Skeletal muscle tissue (tissue), 4 donors: ENCODE data around the gene SLC34A3. TPM values are rescaled to one million over a fixed set of nuclear protein-coding genes. Genes with fewer than 3 reads are reported as not detected.
"Not testable (repeated sequence)": the region's sequence is repeated elsewhere in the genome, so short reads cannot be mapped to it uniquely, and the experiment has no call there.

Experiments
- H3K27ac ChIP-seq: one replicate; pipeline ENCODE4 v1.7.0; 2013; ENCODE audit warnings: mild to moderate bottlenecking, low read depth, low read length, inconsistent platforms
- H3K27me3 ChIP-seq, 3 donors: one replicate each; pipeline ENCODE4 v1.7.0; 2013; ENCODE audit warnings: low read length in 3 of 3; ENCODE audit not compliant: control insufficient read depth in 3 of 3, insufficient read depth in 3 of 3
- H3K36me3 ChIP-seq, 3 donors: one replicate each; pipeline ENCODE4 v1.7.0; 2013; ENCODE audit warnings: low read length in 3 of 3; ENCODE audit not compliant: control insufficient read depth in 3 of 3, insufficient read depth in 3 of 3
- H3K4me1 ChIP-seq, 3 donors: one replicate each; pipeline ENCODE4 v1.7.0; 2013; ENCODE audit warnings: low read length in 3 of 3, mild to moderate bottlenecking in 3 of 3; ENCODE audit not compliant: control insufficient read depth in 3 of 3, insufficient read depth in 3 of 3
- H3K4me3 ChIP-seq, 3 donors: one replicate each; pipeline ENCODE4 v1.7.0; 2013; ENCODE audit warnings: low read length in 3 of 3
- H3K9ac ChIP-seq, 3 donors: one replicate each; pipeline ENCODE4 v1.7.0; 2013; ENCODE audit warnings: low read length in 3 of 3, mild to moderate bottlenecking in 3 of 3, moderate library complexity in 2 of 3, low read depth in 1 of 3
- H3K9me3 ChIP-seq, 3 donors: one replicate each; pipeline ENCODE4 v1.7.0; 2013; ENCODE audit warnings: low read length in 3 of 3; ENCODE audit not compliant: control insufficient read depth in 3 of 3
- total RNA-seq: library from RNA; depleted of rRNA; stranded (reverse); fragments of >200 nt; gene quantifications from one replicate; pipeline ENCODE4 v1.2.3, GENCODE V29; 2014
- donor health status: Osteomylitis.

The SLC34A3 gene
- total RNA-seq, 1 donor from 2014 or later = not detected

GRCh38 chr9:137256362-137256761 is 25.7 kb downstream of the SLC34A3 start:
- H3K9ac ChIP-seq = peak overlapping the region in 2 of 3 donors; percentile 87 to 92
- H3K4me1 ChIP-seq = peaks cover 23 to 26% (median 23%) of the 10 kb centered on the region in 3 donors
- no peaks in the 10 kb centered on the region for H3K9me3 ChIP-seq
- no peak overlapping the region for H3K27ac ChIP-seq
- H3K4me3 ChIP-seq = peak overlapping the region; percentile 90 to 96 (median 91)
- H3K27me3 ChIP-seq = no peaks in the 10 kb centered on the region
- H3K36me3 ChIP-seq = peaks cover 13 to 20% (median 17%) of the 10 kb centered on the region in 3 donors

- Histone ChIP-seq H3K9ac (peak overlapping the region in 1 of 3 donors; percentile 92), H3K27ac (no peak overlapping the region), H3K27me3 (no peaks in the 10 kb centered on the region), H3K9me3 (no peaks in the 10 kb centered on the region), H3K36me3 (peaks cover 13 to 20% (median 17%) of the 10 kb centered on the region in 3 donors), H3K4me1 (peaks cover 23 to 26% (median 23%) of the 10 kb centered on the region in 3 donors), H3K4me3 (peak overlapping the region in 2 of 3 donors; percentile 91 to 96)
These were observed 26.2 kb downstream of the SLC34A3 start for GRCh38 chr9:137256856-137257255.

GRCh38 chr9:137262173-137262908 is 31.6 kb downstream of the SLC34A3 start:
- H3K4me3 ChIP-seq, H3K9ac ChIP-seq, H3K27me3 ChIP-seq, H3K27ac ChIP-seq, H3K9me3 ChIP-seq, H3K4me1 ChIP-seq: not testable (repeated sequence)
- H3K36me3 ChIP-seq = peaks cover 31 to 35% (median 35%) of the 10 kb centered on the region in 3 donors

- peaks cover 31 to 38% (median 37%) of the 10 kb centered on the region in 3 donors for H3K36me3 ChIP-seq
- H3K4me3 ChIP-seq = no peak overlapping the region
- no peaks in the 10 kb centered on the region for H3K9me3 ChIP-seq
- H3K27me3 ChIP-seq = no peaks in the 10 kb centered on the region
- no peak overlapping the region for H3K27ac ChIP-seq
- H3K4me1 ChIP-seq = peaks cover 0 to 11% (median 7%) of the 10 kb centered on the region in 3 donors
- no peak overlapping the region for H3K9ac ChIP-seq
These were observed 32.2 kb downstream of the SLC34A3 start for GRCh38 chr9:137262909-137263285.

- Histone ChIP-seq H3K9me3 (no peaks in the 10 kb centered on the region), H3K4me3 (no peak overlapping the region), H3K27ac (no peak overlapping the region), H3K27me3 (no peaks in the 10 kb centered on the region), H3K9ac (no peak overlapping the region), H3K36me3 (peaks cover 27 to 38% (median 35%) of the 10 kb centered on the region in 3 donors), H3K4me1 (peaks cover 2 to 17% (median 13%) of the 10 kb centered on the region in 3 donors)
These were observed 32.8 kb downstream of the SLC34A3 start for GRCh38 chr9:137263506-137263905.

- H3K36me3 ChIP-seq = peaks cover 25 to 38% (median 34%) of the 10 kb centered on the region in 3 donors
- no peak overlapping the region for H3K4me3 ChIP-seq
- H3K4me1 ChIP-seq = peaks cover 8 to 23% (median 18%) of the 10 kb centered on the region in 3 donors
- H3K9me3 ChIP-seq = no peaks in the 10 kb centered on the region
- H3K27me3 ChIP-seq = no peaks in the 10 kb centered on the region
- H3K27ac ChIP-seq = no peak overlapping the region
- H3K9ac ChIP-seq = no peak overlapping the region
These were observed 33.4 kb downstream of the SLC34A3 start for GRCh38 chr9:137264067-137264466.

- Histone ChIP-seq H3K9ac (no peak overlapping the region), H3K27ac (no peak overlapping the region), H3K27me3 (no peaks in the 10 kb centered on the region), H3K9me3 (no peaks in the 10 kb centered on the region), H3K4me1 (peaks cover 14 to 32% (median 27%) of the 10 kb centered on the region in 3 donors), H3K4me3 (no peak overlapping the region), H3K36me3 (peaks cover 21 to 36% (median 33%) of the 10 kb centered on the region in 3 donors)
These were observed 34.9 kb downstream of the SLC34A3 start for GRCh38 chr9:137265496-137266161.

- Histone ChIP-seq H3K4me1 (peaks cover 14 to 32% (median 27%) of the 10 kb centered on the region in 3 donors), H3K9me3 (no peaks in the 10 kb centered on the region), H3K4me3 (no peak overlapping the region), H3K27ac (no peak overlapping the region), H3K9ac (no peak overlapping the region), H3K36me3 (peaks cover 24 to 38% (median 36%) of the 10 kb centered on the region in 3 donors), H3K27me3 (no peaks in the 10 kb centered on the region)
These were observed 35.4 kb downstream of the SLC34A3 start for GRCh38 chr9:137266162-137266527.

- Histone ChIP-seq H3K36me3 (peaks cover 25 to 39% (median 37%) of the 10 kb centered on the region in 3 donors), H3K27ac (no peak overlapping the region), H3K4me1 (peaks cover 14 to 32% (median 27%) of the 10 kb centered on the region in 3 donors), H3K4me3 (no peak overlapping the region), H3K9ac (peak overlapping the region in 1 of 3 donors; percentile 33), H3K9me3 (no peaks in the 10 kb centered on the region), H3K27me3 (peaks cover 0 to under 1% (median 0%) of the 10 kb centered on the region in 3 donors)
These were observed 36.1 kb downstream of the SLC34A3 start for GRCh38 chr9:137266585-137267453.
